Thoracic aorta (tissue), 2 donors: Measurements from ENCODE around the gene CADM2. TPM values are rescaled to one million over a fixed set of nuclear protein-coding genes. Genes with fewer than 3 reads are reported as not detected.
"Not testable (repeated sequence)": the region's sequence is repeated elsewhere in the genome, so short reads cannot be mapped to it uniquely, and the experiment has no call there.

Experiments used
- ATAC-seq: fragments of 150-250 bp; one replicate; pipeline ENCODE4 v1.8.0; 2017; ENCODE audit warnings: low read depth; ENCODE audit not compliant: insufficient number of reproducible peaks, low FRiP score
- DNase-seq: peaks from one replicate; pipeline ENCODE4 v3.0.0-alpha.2; 2020; ENCODE audit warnings: low spot score
- H3K27ac ChIP-seq, 2 donors: fragments of 200-600 bp; sonication (generic); 1 replicate in 1 of 2; 2 replicates in 1 of 2; pipeline ENCODE4 v1.5.1; 2016; ENCODE audit warnings: mild to moderate bottlenecking in 2 of 2, moderate library complexity in 2 of 2
- H3K27me3 ChIP-seq: fragments of 200-600 bp; sonication (generic); replicated peaks from 2 replicates; pipeline ENCODE4 v1.6.0; 2016; ENCODE audit warnings: mild to moderate bottlenecking; ENCODE audit not compliant: insufficient read depth
- H3K36me3 ChIP-seq: fragments of 200-600 bp; sonication (generic); one replicate; pipeline ENCODE4 v1.5.1; 2016
- H3K4me1 ChIP-seq, 2 donors: fragments of 200-600 bp; sonication (generic); 1 replicate in 1 of 2; 2 replicates in 1 of 2; pipeline versions ENCODE4 v1.5.1 to v1.6.0; 2016; ENCODE audit warnings: low read depth in 2 of 2, mild to moderate bottlenecking in 1 of 2; ENCODE audit not compliant: control insufficient read depth in 1 of 2
- H3K4me3 ChIP-seq: fragments of 200-600 bp; sonication (generic); 2 replicates; pipeline ENCODE4 v1.5.1; 2016; ENCODE audit warnings: mild to moderate bottlenecking
- H3K9me3 ChIP-seq: fragments of 200-600 bp; sonication (generic); 2 replicates; pipeline ENCODE4 v1.5.1; 2016
- CTCF ChIP-seq: fragments of 200-600 bp; sonication (generic); IDR thresholded peaks from one replicate; pipeline ENCODE4 v1.5.1; 2019; ENCODE audit warnings: antibody characterized with exemption
- total RNA-seq, 2 donors: library from RNA; depleted of rRNA; stranded (reverse); fragments of >200 nt; gene quantifications; one replicate each; pipeline versions ENCODE4 v1.1.0 to v1.2.3, GENCODE V29; 2016

The CADM2 gene
- total RNA-seq, 2 donors from 2014 or later: 1.8 TPM; not detected in 1

- Histone ChIP-seq H3K4me3 (no peak overlapping the region), H3K27ac (no peak overlapping the region), H3K27me3 (no peaks in the 10 kb centered on the region), H3K4me1 (no peaks in the 10 kb centered on the region), H3K9me3 (no peaks in the 10 kb centered on the region), H3K36me3 (no peaks in the 10 kb centered on the region)
- no peak for ATAC-seq
- DNase-seq: no peak
- TF ChIP-seq CTCF: no peak
Observed at GRCh38 chr3:85487375-85487774, 528.6 kb downstream of the CADM2 start.

- TF ChIP-seq CTCF: no peak
- Histone ChIP-seq H3K4me3 (no peak overlapping the region), H3K27ac (no peak overlapping the region), H3K27me3 (no peaks in the 10 kb centered on the region), H3K9me3 (no peaks in the 10 kb centered on the region), H3K36me3 (no peaks in the 10 kb centered on the region), H3K4me1 (no peaks in the 10 kb centered on the region)
- ATAC-seq (no peak), DNase-seq (no peak)
Observed at GRCh38 chr3:85495602-85496001, 536.8 kb downstream of the CADM2 start.

- DNase-seq (no peak), ATAC-seq (no peak)
- Histone ChIP-seq H3K27me3 (no peaks in the 10 kb centered on the region), H3K4me3 (no peak overlapping the region), H3K9me3 (no peaks in the 10 kb centered on the region), H3K36me3 (no peaks in the 10 kb centered on the region), H3K4me1 (no peaks in the 10 kb centered on the region), H3K27ac (no peak overlapping the region)
- TF ChIP-seq CTCF: no peak
Observed at GRCh38 chr3:85498177-85498576, 539.4 kb downstream of the CADM2 start.

- no peaks in the 10 kb centered on the region for H3K27me3 ChIP-seq
- no peak overlapping the region for H3K27ac ChIP-seq
- H3K9me3 ChIP-seq: no peaks in the 10 kb centered on the region
- ATAC-seq (no peak), DNase-seq (no peak)
- no peak for TF ChIP-seq CTCF
- no peak overlapping the region for H3K4me3 ChIP-seq
- H3K36me3 ChIP-seq: no peaks in the 10 kb centered on the region
- H3K4me1 ChIP-seq: no peaks in the 10 kb centered on the region
Observed at GRCh38 chr3:85502148-85502875, 543.5 kb downstream of the CADM2 start.

- H3K4me3 ChIP-seq, ATAC-seq, H3K36me3 ChIP-seq, H3K27ac ChIP-seq, H3K4me1 ChIP-seq, H3K27me3 ChIP-seq, DNase-seq, H3K9me3 ChIP-seq: not testable (repeated sequence)
Observed at GRCh38 chr3:85504129-85504784, 545.5 kb downstream of the CADM2 start.

GRCh38 chr3:85504785-85505511, 546.2 kb downstream of the CADM2 start:
- not testable (repeated sequence) for H3K4me3 ChIP-seq, H3K9me3 ChIP-seq, H3K27me3 ChIP-seq, H3K27ac ChIP-seq, DNase-seq, ATAC-seq, H3K4me1 ChIP-seq, H3K36me3 ChIP-seq

- H3K36me3 ChIP-seq, H3K27ac ChIP-seq, ATAC-seq, H3K9me3 ChIP-seq, H3K4me1 ChIP-seq, DNase-seq, H3K27me3 ChIP-seq, H3K4me3 ChIP-seq: not testable (repeated sequence)
Observed at GRCh38 chr3:85507052-85507451, 548.3 kb downstream of the CADM2 start.
